GM18511 (cell line): ENCODE data around the gene FBXO8.

Source experiments
- ATAC-seq: cut with Tn5 transposase; IDR thresholded peaks from one replicate; pipeline ENCODE4 v1.9.1; 2021; ENCODE audit warnings: mild to moderate bottlenecking, moderate library complexity; ENCODE audit not compliant: unreplicated experiment

Gene FBXO8

GRCh38 chr4:174248407-174248806, 35.1 kb downstream of the FBXO8 start:
- ATAC-seq = no peak

- no peak for ATAC-seq
Observed at GRCh38 chr4:174245714-174246113, 37.8 kb downstream of the FBXO8 start.

GRCh38 chr4:174244441-174244840, 39.0 kb downstream of the FBXO8 start:
- peak; percentile 68 for ATAC-seq

GRCh38 chr4:174241162-174241561, 42.3 kb downstream of the FBXO8 start:
- peak; percentile 55 for ATAC-seq

- ATAC-seq = no peak
Observed at GRCh38 chr4:174236359-174236758, 47.1 kb downstream of the FBXO8 start.

GRCh38 chr4:174230680-174231079, 52.8 kb downstream of the FBXO8 start:
- ATAC-seq = no peak

GRCh38 chr4:174230148-174230547, 53.3 kb downstream of the FBXO8 start:
- no peak for ATAC-seq

- ATAC-seq = no peak
Observed at GRCh38 chr4:174228988-174229387, 54.5 kb downstream of the FBXO8 start.

GRCh38 chr4:174225349-174226049, 58.0 kb downstream of the FBXO8 start:
- ATAC-seq = no peak

- ATAC-seq = no peak
Observed at GRCh38 chr4:174224550-174224949, 58.9 kb downstream of the FBXO8 start.

- peak; percentile 77 for ATAC-seq
Observed at GRCh38 chr4:174222266-174222872, 61.1 kb downstream of the FBXO8 start.

GRCh38 chr4:174218127-174218790, 65.2 kb downstream of the FBXO8 start:
- ATAC-seq = no peak

- ATAC-seq = peak; percentile 33
Observed at GRCh38 chr4:174217273-174218126, 66.0 kb downstream of the FBXO8 start.

- no peak for ATAC-seq
Observed at GRCh38 chr4:174216799-174217272, 66.6 kb downstream of the FBXO8 start.

- ATAC-seq = no peak
Observed at GRCh38 chr4:174215961-174216680, 67.3 kb downstream of the FBXO8 start.

GRCh38 chr4:174215057-174215456, 68.4 kb downstream of the FBXO8 start:
- ATAC-seq = no peak

GRCh38 chr4:174214101-174214878, 69.2 kb downstream of the FBXO8 start:
- ATAC-seq = peak; percentile 49

- ATAC-seq = peak; percentile 4
Observed at GRCh38 chr4:174213731-174214100, 69.8 kb downstream of the FBXO8 start.

- ATAC-seq = no peak
Observed at GRCh38 chr4:174212061-174212460, 71.4 kb downstream of the FBXO8 start.

- ATAC-seq = no peak
Observed at GRCh38 chr4:174211622-174212044, 71.8 kb downstream of the FBXO8 start.
